Peyer's patch (tissue), 4 donors: ENCODE data around the gene UBE4A.

Experiments
- CTCF ChIP-seq, 6 experiments: fragments of 450-650 bp in 4 of 6; fragments of 200-600 bp in 2 of 6; sonication (generic) in 1 of 6; IDR thresholded peaks; one replicate each; pipeline ENCODE4 v1.5.1; 2017 to 2019; ENCODE audit warnings: antibody characterized with exemption in 6 of 6, mild to moderate bottlenecking in 3 of 6, moderate library complexity in 1 of 6
- POLR2A ChIP-seq, 2 donors: fragments of 450-650 bp; IDR thresholded peaks; one replicate each; pipeline ENCODE4 v1.5.1; 2017; ENCODE audit warnings: antibody characterized with exemption in 2 of 2, mild to moderate bottlenecking in 2 of 2, moderate library complexity in 2 of 2

GRCh38 chr11:118435290-118435892 is 76.0 kb downstream of the UBE4A start:
- TF ChIP-seq POLR2A (IDR thresholded peaks at IDR 0.05) (no peak), CTCF (IDR thresholded peaks at IDR 0.05) (no peak)
